HG03045 (cell line): Measurements from ENCODE around the gene EPHA4.

ENCODE experiments used
- ATAC-seq: cut with Tn5 transposase; IDR thresholded peaks from one replicate; pipeline ENCODE4 v1.9.1; 2021; ENCODE audit warnings: mild to moderate bottlenecking, moderate library complexity; ENCODE audit not compliant: unreplicated experiment

The EPHA4 gene

GRCh38 chr2:221370076-221370856 lies 201.8 kb downstream of the EPHA4 start:
- no peak for ATAC-seq
